ENCODE data around the gene MOSMO.
"Not testable (repeated sequence)": the region's sequence is repeated elsewhere in the genome, so short reads cannot be mapped to it uniquely, and the experiment has no call there.

MOSMO gene

GRCh38 chr16:22098405-22099255, 90.7 kb downstream of the MOSMO start:
- DNase-seq: no peak

GRCh38 chr16:22099256-22099975, 91.5 kb downstream of the MOSMO start:
- no peak for DNase-seq

GRCh38 chr16:22103441-22103840, 95.5 kb downstream of the MOSMO start:
- no peak for DNase-seq

- no peak for DNase-seq
Measured at GRCh38 chr16:22109258-22109898, 101.5 kb downstream of the MOSMO start.

GRCh38 chr16:22111629-22112028, 103.7 kb downstream of the MOSMO start:
- DNase-seq: not testable (repeated sequence)

- DNase-seq: no peak
Measured at GRCh38 chr16:22116095-22116700, 108.3 kb downstream of the MOSMO start.

- no peak for DNase-seq
Measured at GRCh38 chr16:22117609-22118008, 109.7 kb downstream of the MOSMO start.

GRCh38 chr16:22120440-22120839, 112.5 kb downstream of the MOSMO start:
- no peak for DNase-seq

GRCh38 chr16:22122239-22122638, 114.3 kb downstream of the MOSMO start:
- no peak for DNase-seq

GRCh38 chr16:22123146-22123545, 115.2 kb downstream of the MOSMO start:
- DNase-seq: no peak

- DNase-seq: no peak
Measured at GRCh38 chr16:22123759-22124490, 116.0 kb downstream of the MOSMO start.

- no peak for DNase-seq
Measured at GRCh38 chr16:22124583-22125284, 116.8 kb downstream of the MOSMO start.

- no peak for DNase-seq
Measured at GRCh38 chr16:22126037-22126558, 118.2 kb downstream of the MOSMO start.

- DNase-seq: not testable (repeated sequence)
Measured at GRCh38 chr16:22128537-22128936, 120.6 kb downstream of the MOSMO start.

GRCh38 chr16:22130528-22130927, 122.6 kb downstream of the MOSMO start:
- DNase-seq: no peak

- no peak for DNase-seq
Measured at GRCh38 chr16:22132801-22133200, 124.9 kb downstream of the MOSMO start.

Data from left hindlimb (tissue), 1 donor.